CD14-positive monocyte (primary cell): ENCODE results near the gene CCDC112. TPM values are rescaled to one million over a fixed set of nuclear protein-coding genes. Genes with fewer than 3 reads are reported as not detected.

ENCODE experiments used
- DNase-seq, 3 donors: peaks; one replicate each; pipeline ENCODE4 v3.0.0-alpha.2; 2011 to 2022
- H2AFZ ChIP-seq: 2 replicates; pipeline ENCODE4 v1.6.0; 2012; ENCODE audit warnings: mild to moderate bottlenecking, low read depth, low read length, inconsistent platforms; ENCODE audit not compliant: insufficient read depth, poor library complexity, severe bottlenecking
- H3K27ac ChIP-seq, 2 donors: 1 replicate in 1 of 2; 2 replicates in 1 of 2; pipeline ENCODE4 v1.5.1; 2012 to 2013; ENCODE audit warnings: low read length in 2 of 2, control low read depth in 1 of 2, inconsistent platforms in 1 of 2, low read depth in 1 of 2, mild to moderate bottlenecking in 1 of 2
- H3K27me3 ChIP-seq, 2 donors: one replicate each; pipeline versions ENCODE4 v1.6.0 to v1.6.1; 2011 to 2013; ENCODE audit warnings: low read length in 2 of 2; ENCODE audit not compliant: control insufficient read depth in 2 of 2, insufficient read depth in 2 of 2
- H3K36me3 ChIP-seq, 2 donors: replicated peaks in 1 of 2; 1 replicate in 1 of 2; 2 replicates in 1 of 2; pipeline versions ENCODE4 v1.5.1 to v1.6.1; 2012 to 2013; ENCODE audit warnings: low read length in 2 of 2, control low read depth in 1 of 2, inconsistent platforms in 1 of 2, mild to moderate bottlenecking in 1 of 2; ENCODE audit not compliant: insufficient read depth in 2 of 2, control insufficient read depth in 1 of 2
- H3K4me1 ChIP-seq, 2 donors: 1 replicate in 1 of 2; 2 replicates in 1 of 2; pipeline versions ENCODE4 v1.5.1 to v1.6.1; 2012 to 2013; ENCODE audit warnings: low read length in 2 of 2, control low read depth in 1 of 2, inconsistent platforms in 1 of 2, mild to moderate bottlenecking in 1 of 2, moderate library complexity in 1 of 2; ENCODE audit not compliant: insufficient read depth in 2 of 2, control insufficient read depth in 1 of 2
- H3K4me2 ChIP-seq: replicated peaks from 2 replicates; pipeline ENCODE3; 2012; ENCODE audit warnings: low read length, moderate library complexity, mild to moderate bottlenecking; ENCODE audit not compliant: poor library complexity, severe bottlenecking; ENCODE audit errors: extremely low read depth
- H3K4me3 ChIP-seq, 3 experiments: fragments of 200-600 bp in 1 of 3; sonication (generic) in 1 of 3; replicated peaks in 1 of 3; 1 replicate in 2 of 3; 2 replicates in 1 of 3; pipeline ENCODE4 v1.5.1; 2011 to 2013; ENCODE audit warnings: low read length in 3 of 3, mild to moderate bottlenecking in 3 of 3, control low read depth in 2 of 3, low read depth in 2 of 3, inconsistent platforms in 1 of 3, moderate library complexity in 1 of 3
- H3K79me2 ChIP-seq: 2 replicates; pipeline ENCODE4 v1.6.0; 2012; ENCODE audit warnings: mild to moderate bottlenecking, control low read depth, inconsistent platforms, low read length, moderate library complexity; ENCODE audit not compliant: insufficient read depth
- H3K9ac ChIP-seq: 2 replicates; pipeline ENCODE4 v1.6.0; 2017; ENCODE audit warnings: low read length, mild to moderate bottlenecking; ENCODE audit not compliant: insufficient read depth, poor library complexity, severe bottlenecking
- H3K9me3 ChIP-seq, 2 donors: replicated peaks in 1 of 2; 1 replicate in 1 of 2; 2 replicates in 1 of 2; pipeline versions ENCODE4 v1.5.1 to v1.6.1; 2012 to 2013; ENCODE audit warnings: low read length in 2 of 2, control low read depth in 1 of 2; ENCODE audit not compliant: control insufficient read depth in 1 of 2, insufficient read depth in 1 of 2
- H4K20me1 ChIP-seq: 2 replicates; pipeline ENCODE4 v1.6.0; 2012; ENCODE audit warnings: mild to moderate bottlenecking, low read length, control low read depth, moderate library complexity; ENCODE audit not compliant: insufficient read depth
- H3K27ac Mint-ChIP-seq, 7 donors: one replicate each; pipeline ENCODE4 v1.8.0; 2020; ENCODE audit warnings: mild to moderate bottlenecking in 7 of 7, mixed read lengths in 7 of 7, moderate library complexity in 6 of 7, inconsistent platforms in 2 of 7
- H3K27me3 Mint-ChIP-seq, 3 donors: one replicate each; pipeline ENCODE4 v1.8.0; 2021 to 2022; ENCODE audit warnings: low read depth in 3 of 3, mild to moderate bottlenecking in 3 of 3, mixed read lengths in 3 of 3, moderate library complexity in 3 of 3, inconsistent platforms in 1 of 3
- H3K36me3 Mint-ChIP-seq, 2 donors: one replicate each; pipeline ENCODE4 v1.8.0; 2020; ENCODE audit warnings: mixed read lengths in 2 of 2, inconsistent platforms in 1 of 2, mild to moderate bottlenecking in 1 of 2
- H3K4me1 Mint-ChIP-seq: one replicate; pipeline ENCODE4 v1.8.0; 2020; ENCODE audit warnings: mild to moderate bottlenecking, mixed read lengths
- H3K4me3 Mint-ChIP-seq, 2 donors: one replicate each; pipeline ENCODE4 v1.8.0; 2020; ENCODE audit warnings: mild to moderate bottlenecking in 2 of 2, mixed read lengths in 2 of 2, moderate library complexity in 1 of 2
- H3K9me3 Mint-ChIP-seq, 7 donors: one replicate each; pipeline ENCODE4 v1.8.0; 2020 to 2022; ENCODE audit warnings: mixed read lengths in 7 of 7, mild to moderate bottlenecking in 6 of 7, moderate library complexity in 6 of 7, inconsistent platforms in 2 of 7
- CTCF ChIP-seq: fragments of 200-600 bp; IDR thresholded peaks from one replicate; pipeline ENCODE4 v1.8.0; 2022; ENCODE audit warnings: antibody characterized with exemption, mild to moderate bottlenecking
- WGBS: methylation state at CpG from one replicate; pipeline ENCODE4 v1.1.5; 2013; ENCODE audit warnings: missing lambda C conversion rate; ENCODE audit not compliant: insufficient coverage; 5-methylcytosine and 5-hydroxymethylcytosine counted together
- intact Hi-C, 2 donors: fragments of 100-400 bp; cut with micrococcal nuclease; formaldehyde crosslinking; loops; one replicate each; pipeline versions ENCODE4 v1.15.0 to v1.15.1; 2023
- polyA plus RNA-seq, 3 donors: library from polyadenylated mRNA; depleted of rRNA in 1 of 3; unstranded in 2 of 3; stranded (reverse) in 1 of 3; fragments of 300-500 nt in 2 of 3; fragments of >200 nt in 1 of 3; fragmentation: Illumina TruSeq in 2 of 3; gene quantifications; 1 replicate in 2 of 3; 2 replicates in 1 of 3; pipeline ENCODE4 v1.2.3, GENCODE V29; 2012 to 2021

The CCDC112 gene
- polyA plus RNA-seq, 3 donors = 4.3 to 6.2 (median 5.9) TPM

GRCh38 chr5:115246361-115246991, 50.0 kb downstream of the CCDC112 start:
- no peak overlapping the region for H3K4me3 ChIP-seq
- DNase-seq = peak; percentile 6 to 55 (median 28)
- Mint-ChIP-seq H3K36me3 (peaks cover 27 to 34% of the 10 kb centered on the region in 2 donors), H3K4me1 (peaks cover 15% of the 10 kb centered on the region), H3K27ac (no peak overlapping the region), H3K27me3 (no peaks in the 10 kb centered on the region), H3K9me3 (no peaks in the 10 kb centered on the region), H3K4me3 (no peak overlapping the region)
- H3K9me3 ChIP-seq = no peaks in the 10 kb centered on the region
- TF ChIP-seq CTCF = peak; percentile 80
- peaks cover 86% of the 10 kb centered on the region for H3K79me2 ChIP-seq
- WGBS = no CpG with 5 or more reads among the region's 3 CpGs
- intact Hi-C loops = loop anchor here (5.0 kb wide), 3 partner anchors 144 to 1634 kb away; no protein-coding TSS in a partner anchor
- H3K27me3 ChIP-seq = no peaks in the 10 kb centered on the region
- no peak overlapping the region for H3K4me2 ChIP-seq
- H3K9ac ChIP-seq = no peak overlapping the region
- H3K4me1 ChIP-seq = no peaks in the 10 kb centered on the region
- peaks cover 14 to 39% of the 10 kb centered on the region in 2 donors for H3K36me3 ChIP-seq
- H2AFZ ChIP-seq = no peak overlapping the region
- H4K20me1 ChIP-seq = peaks cover 100% of the 10 kb centered on the region
- no peak overlapping the region for H3K27ac ChIP-seq

- Histone ChIP-seq H3K36me3 (peaks cover 42 to 51% of the 10 kb centered on the region in 2 donors), H2AFZ (no peak overlapping the region), H4K20me1 (peaks cover 92% of the 10 kb centered on the region), H3K27ac (no peak overlapping the region), H3K79me2 (peaks cover 59% of the 10 kb centered on the region), H3K4me1 (no peaks in the 10 kb centered on the region), H3K9ac (no peak overlapping the region), H3K4me2 (no peak overlapping the region), H3K4me3 (no peak overlapping the region), H3K9me3 (no peaks in the 10 kb centered on the region), H3K27me3 (no peaks in the 10 kb centered on the region)
- Mint-ChIP-seq H3K36me3 (peaks cover 42 to 44% of the 10 kb centered on the region in 2 donors), H3K4me3 (no peak overlapping the region), H3K4me1 (peaks cover 4% of the 10 kb centered on the region), H3K27me3 (no peaks in the 10 kb centered on the region), H3K9me3 (no peaks in the 10 kb centered on the region), H3K27ac (peak overlapping the region in 1 of 7 donors; percentile 42)
- intact Hi-C loops = no loop called here
- no peak for TF ChIP-seq CTCF
- no peak for DNase-seq
These were observed 53.0 kb downstream of the CCDC112 start for GRCh38 chr5:115243412-115243811.
